ENCODE data around the gene MBTPS2. TPM values are rescaled to one million over a fixed set of nuclear protein-coding genes. Genes with fewer than 3 reads are reported as not detected.
"Not testable (repeated sequence)": the region's sequence is repeated elsewhere in the genome, so short reads cannot be mapped to it uniquely, and the experiment has no call there.

Gene MBTPS2
- polyA plus RNA-seq, 2 donors = 0.90 to 2.5 TPM

GRCh38 chrX:21847342-21847741 lies 7.9 kb downstream of the MBTPS2 start:
- no peaks in the 10 kb centered on the region for H3K9me3 ChIP-seq (ENCODE audit: control insufficient read depth in 2 of 2, insufficient read depth in 1 of 2, low read depth in 1 of 2, low read length in 1 of 2)
- H3K27ac ChIP-seq (ENCODE audit: low read depth in 2 of 2, low read length in 1 of 2) = no peak overlapping the region
- H3K4me1 ChIP-seq (ENCODE audit: control insufficient read depth in 2 of 2, insufficient read depth in 2 of 2, low read length in 1 of 2) = no peaks in the 10 kb centered on the region
- no peaks in the 10 kb centered on the region for H3K36me3 ChIP-seq (ENCODE audit: control insufficient read depth in 2 of 2, insufficient read depth in 2 of 2, low read length in 1 of 2)
- no peaks in the 10 kb centered on the region for H3K27me3 ChIP-seq (ENCODE audit: control insufficient read depth in 1 of 2, insufficient read depth in 2 of 2, low read length in 2 of 2)
- no peak overlapping the region for H3K4me3 ChIP-seq (ENCODE audit: low read depth in 1 of 2, low read length in 2 of 2)
- 79 to 92% methylated on average over 1 of the region's 1 CpG for WGBS, 2 donors

- Histone ChIP-seq H3K27me3 (ENCODE audit: control insufficient read depth in 1 of 2, insufficient read depth in 2 of 2, low read length in 2 of 2) (no peaks in the 10 kb centered on the region), H3K9me3 (ENCODE audit: control insufficient read depth in 2 of 2, insufficient read depth in 1 of 2, low read depth in 1 of 2, low read length in 1 of 2) (peaks cover 0 to 3% of the 10 kb centered on the region in 2 donors), H3K4me1 (ENCODE audit: control insufficient read depth in 2 of 2, insufficient read depth in 2 of 2, low read length in 1 of 2) (no peaks in the 10 kb centered on the region), H3K36me3 (ENCODE audit: control insufficient read depth in 2 of 2, insufficient read depth in 2 of 2, low read length in 1 of 2) (peaks cover 0 to 10% of the 10 kb centered on the region in 2 donors), H3K4me3 (ENCODE audit: low read depth in 1 of 2, low read length in 2 of 2) (no peak overlapping the region), H3K27ac (ENCODE audit: low read depth in 2 of 2, low read length in 1 of 2) (no peak overlapping the region)
Measured at GRCh38 chrX:21853578-21853977, 14.2 kb downstream of the MBTPS2 start.

GRCh38 chrX:21855937-21856415 lies 16.6 kb downstream of the MBTPS2 start, which contains the start of gene YY2:
Gene YY2 (plus strand): TSS chrX:21855987. CDS start chrX:21856485, 498 bp downstream.
- Histone ChIP-seq H3K27me3 (ENCODE audit: control insufficient read depth in 1 of 2, insufficient read depth in 2 of 2, low read length in 2 of 2) (no peaks in the 10 kb centered on the region), H3K4me3 (ENCODE audit: low read depth in 1 of 2, low read length in 2 of 2) (no peak within 1 kb of the TSS), H3K27ac (ENCODE audit: low read depth in 2 of 2, low read length in 1 of 2) (no peak within 1 kb of the TSS), H3K36me3 (ENCODE audit: control insufficient read depth in 2 of 2, insufficient read depth in 2 of 2, low read length in 1 of 2) (peaks cover 0 to 10% of the 10 kb centered on the region in 2 donors), H3K9me3 (ENCODE audit: control insufficient read depth in 2 of 2, insufficient read depth in 1 of 2, low read depth in 1 of 2, low read length in 1 of 2) (peaks cover 0 to 3% of the 10 kb centered on the region in 2 donors), H3K4me1 (ENCODE audit: control insufficient read depth in 2 of 2, insufficient read depth in 2 of 2, low read length in 1 of 2) (no peaks in the 10 kb centered on the region)
- WGBS, 2 donors = 89 to 99% methylated on average over 26 to 29 of the region's 29 CpGs

GRCh38 chrX:21856504-21856903 lies 17.1 kb downstream of the MBTPS2 start:
- peaks cover 0 to 10% of the 10 kb centered on the region in 2 donors for H3K36me3 ChIP-seq (ENCODE audit: control insufficient read depth in 2 of 2, insufficient read depth in 2 of 2, low read length in 1 of 2)
- 95 to 97% methylated on average over 21 of the region's 21 CpGs for WGBS, 2 donors
- H3K9me3 ChIP-seq (ENCODE audit: control insufficient read depth in 2 of 2, insufficient read depth in 1 of 2, low read depth in 1 of 2, low read length in 1 of 2) = peaks cover 0 to 3% of the 10 kb centered on the region in 2 donors
- H3K4me3 ChIP-seq (ENCODE audit: low read depth in 1 of 2, low read length in 2 of 2) = no peak overlapping the region
- no peaks in the 10 kb centered on the region for H3K4me1 ChIP-seq (ENCODE audit: control insufficient read depth in 2 of 2, insufficient read depth in 2 of 2, low read length in 1 of 2)
- H3K27me3 ChIP-seq (ENCODE audit: control insufficient read depth in 1 of 2, insufficient read depth in 2 of 2, low read length in 2 of 2) = no peaks in the 10 kb centered on the region
- no peak overlapping the region for H3K27ac ChIP-seq (ENCODE audit: low read depth in 2 of 2, low read length in 1 of 2)

- no peaks in the 10 kb centered on the region for H3K36me3 ChIP-seq (ENCODE audit: control insufficient read depth in 2 of 2, insufficient read depth in 2 of 2, low read length in 1 of 2)
- no peak overlapping the region for H3K4me3 ChIP-seq (ENCODE audit: low read depth in 1 of 2, low read length in 2 of 2)
- H3K9me3 ChIP-seq (ENCODE audit: control insufficient read depth in 2 of 2, insufficient read depth in 1 of 2, low read depth in 1 of 2, low read length in 1 of 2) = no peaks in the 10 kb centered on the region
- 90 to 96% methylated on average over 1 of the region's 1 CpG for WGBS, 2 donors
- no peak overlapping the region for H3K27ac ChIP-seq (ENCODE audit: low read depth in 2 of 2, low read length in 1 of 2)
- no peaks in the 10 kb centered on the region for H3K27me3 ChIP-seq (ENCODE audit: control insufficient read depth in 1 of 2, insufficient read depth in 2 of 2, low read length in 2 of 2)
- no peaks in the 10 kb centered on the region for H3K4me1 ChIP-seq (ENCODE audit: control insufficient read depth in 2 of 2, insufficient read depth in 2 of 2, low read length in 1 of 2)
Measured at GRCh38 chrX:21863241-21863640, 23.8 kb downstream of the MBTPS2 start.

- H3K4me3 ChIP-seq (ENCODE audit: low read depth in 1 of 2, low read length in 2 of 2) = no peak overlapping the region
- H3K27ac ChIP-seq (ENCODE audit: low read depth in 2 of 2, low read length in 1 of 2) = no peak overlapping the region
- no peaks in the 10 kb centered on the region for H3K36me3 ChIP-seq (ENCODE audit: control insufficient read depth in 2 of 2, insufficient read depth in 2 of 2, low read length in 1 of 2)
- H3K27me3 ChIP-seq (ENCODE audit: control insufficient read depth in 1 of 2, insufficient read depth in 2 of 2, low read length in 2 of 2) = no peaks in the 10 kb centered on the region
- H3K9me3 ChIP-seq (ENCODE audit: control insufficient read depth in 2 of 2, insufficient read depth in 1 of 2, low read depth in 1 of 2, low read length in 1 of 2) = no peaks in the 10 kb centered on the region
- H3K4me1 ChIP-seq (ENCODE audit: control insufficient read depth in 2 of 2, insufficient read depth in 2 of 2, low read length in 1 of 2) = no peaks in the 10 kb centered on the region
Measured at GRCh38 chrX:21865436-21865835, 26.0 kb downstream of the MBTPS2 start.

GRCh38 chrX:21870494-21870893 lies 31.1 kb downstream of the MBTPS2 start:
- no peak overlapping the region for H3K27ac ChIP-seq (ENCODE audit: low read depth in 2 of 2, low read length in 1 of 2)
- no peaks in the 10 kb centered on the region for H3K9me3 ChIP-seq (ENCODE audit: control insufficient read depth in 2 of 2, insufficient read depth in 1 of 2, low read depth in 1 of 2, low read length in 1 of 2)
- no peaks in the 10 kb centered on the region for H3K36me3 ChIP-seq (ENCODE audit: control insufficient read depth in 2 of 2, insufficient read depth in 2 of 2, low read length in 1 of 2)
- 52 to 56% methylated on average over 1 of the region's 1 CpG for WGBS, 2 donors
- no peak overlapping the region for H3K4me3 ChIP-seq (ENCODE audit: low read depth in 1 of 2, low read length in 2 of 2)
- H3K4me1 ChIP-seq (ENCODE audit: control insufficient read depth in 2 of 2, insufficient read depth in 2 of 2, low read length in 1 of 2) = no peaks in the 10 kb centered on the region
- no peaks in the 10 kb centered on the region for H3K27me3 ChIP-seq (ENCODE audit: control insufficient read depth in 1 of 2, insufficient read depth in 2 of 2, low read length in 2 of 2)

- Histone ChIP-seq H3K27ac (ENCODE audit: low read depth in 2 of 2, low read length in 1 of 2) (no peak overlapping the region), H3K36me3 (ENCODE audit: control insufficient read depth in 2 of 2, insufficient read depth in 2 of 2, low read length in 1 of 2) (no peaks in the 10 kb centered on the region), H3K9me3 (ENCODE audit: control insufficient read depth in 2 of 2, insufficient read depth in 1 of 2, low read depth in 1 of 2, low read length in 1 of 2) (no peaks in the 10 kb centered on the region), H3K4me3 (ENCODE audit: low read depth in 1 of 2, low read length in 2 of 2) (no peak overlapping the region), H3K27me3 (ENCODE audit: control insufficient read depth in 1 of 2, insufficient read depth in 2 of 2, low read length in 2 of 2) (no peaks in the 10 kb centered on the region), H3K4me1 (ENCODE audit: control insufficient read depth in 2 of 2, insufficient read depth in 2 of 2, low read length in 1 of 2) (no peaks in the 10 kb centered on the region)
- WGBS, 2 donors = 57 to 61% methylated on average over 4 of the region's 4 CpGs
Measured at GRCh38 chrX:21873063-21873775, 33.8 kb downstream of the MBTPS2 start.

- not testable (repeated sequence) for H3K4me1 ChIP-seq (ENCODE audit: control insufficient read depth in 2 of 2, insufficient read depth in 2 of 2, low read length in 1 of 2); H3K27ac ChIP-seq (ENCODE audit: low read depth in 2 of 2, low read length in 1 of 2); H3K9me3 ChIP-seq (ENCODE audit: control insufficient read depth in 2 of 2, insufficient read depth in 1 of 2, low read depth in 1 of 2, low read length in 1 of 2); H3K4me3 ChIP-seq (ENCODE audit: low read depth in 1 of 2, low read length in 2 of 2); H3K27me3 ChIP-seq (ENCODE audit: control insufficient read depth in 1 of 2, insufficient read depth in 2 of 2, low read length in 2 of 2); H3K36me3 ChIP-seq (ENCODE audit: control insufficient read depth in 2 of 2, insufficient read depth in 2 of 2, low read length in 1 of 2)
- WGBS, 2 donors = 65 to 68% methylated on average over 3 of the region's 3 CpGs
Measured at GRCh38 chrX:21874182-21874581, 34.8 kb downstream of the MBTPS2 start.

GRCh38 chrX:21875013-21875412 lies 35.6 kb downstream of the MBTPS2 start:
- no peaks in the 10 kb centered on the region for H3K27me3 ChIP-seq (ENCODE audit: control insufficient read depth in 1 of 2, insufficient read depth in 2 of 2, low read length in 2 of 2)
- WGBS, 2 donors = 28 to 54% methylated on average over 1 of the region's 1 CpG
- H3K36me3 ChIP-seq (ENCODE audit: control insufficient read depth in 2 of 2, insufficient read depth in 2 of 2, low read length in 1 of 2) = no peaks in the 10 kb centered on the region
- no peaks in the 10 kb centered on the region for H3K9me3 ChIP-seq (ENCODE audit: control insufficient read depth in 2 of 2, insufficient read depth in 1 of 2, low read depth in 1 of 2, low read length in 1 of 2)
- no peak overlapping the region for H3K4me3 ChIP-seq (ENCODE audit: low read depth in 1 of 2, low read length in 2 of 2)
- no peak overlapping the region for H3K27ac ChIP-seq (ENCODE audit: low read depth in 2 of 2, low read length in 1 of 2)
- H3K4me1 ChIP-seq (ENCODE audit: control insufficient read depth in 2 of 2, insufficient read depth in 2 of 2, low read length in 1 of 2) = no peaks in the 10 kb centered on the region

Data from esophagus (tissue), 2 donors.